ENCODE measurements around the gene MPIG6B. TPM values are rescaled to one million over a fixed set of nuclear protein-coding genes. Genes with fewer than 3 reads are reported as not detected.

The MPIG6B gene
- total RNA-seq, 2 donors from 2014 or later = not detected

DNA sequence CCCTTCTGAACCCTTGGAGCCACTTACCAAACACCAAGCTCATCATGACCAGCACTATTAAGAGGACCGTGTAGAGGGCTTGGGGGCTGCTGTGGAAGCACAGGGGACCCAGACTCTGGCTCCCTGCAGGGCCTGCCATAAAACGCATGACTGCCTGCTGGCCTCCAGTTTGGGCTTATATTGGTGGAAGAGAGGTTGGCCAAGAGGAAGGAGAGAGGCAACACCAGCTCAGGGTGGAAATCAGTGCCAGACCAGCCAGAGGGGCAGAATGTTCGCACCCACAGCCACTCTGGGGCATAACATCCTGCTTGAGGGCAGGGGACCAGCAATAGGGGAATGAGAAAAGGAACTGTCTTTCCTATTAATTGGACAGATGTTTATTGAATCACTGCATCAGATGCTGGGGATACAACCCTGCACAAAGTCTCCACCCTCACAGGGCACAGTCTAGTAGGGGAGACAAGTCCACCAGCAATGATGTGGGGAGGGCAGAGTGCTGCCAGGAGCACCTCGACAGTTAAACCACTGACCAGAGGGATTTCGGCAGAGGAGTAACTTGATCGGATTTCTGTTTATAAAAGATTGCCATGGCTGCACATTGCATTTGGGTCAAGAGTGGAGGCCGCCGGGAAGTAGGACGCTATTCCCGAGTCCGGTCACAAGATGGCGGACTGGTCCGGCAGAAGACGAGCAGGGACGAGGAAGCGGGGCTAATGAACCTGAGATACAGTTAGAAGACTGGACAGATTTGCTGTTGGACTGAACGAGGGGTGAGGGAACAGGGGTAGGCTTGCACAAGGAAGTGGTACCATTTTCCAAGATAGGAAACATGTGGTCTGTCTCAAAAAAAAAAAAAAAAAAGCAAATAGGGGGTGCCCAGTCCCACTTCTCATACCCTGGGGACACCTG is 42.7 kb upstream of the MPIG6B start, which contains the start of gene LY6G5C:
Gene LY6G5C, minus strand, starts transcription at position 842 of the 909 bp plus-strand sequence. Its CDS starts 694 bp downstream, at position 148.
- TF ChIP-seq, protein P1, sequence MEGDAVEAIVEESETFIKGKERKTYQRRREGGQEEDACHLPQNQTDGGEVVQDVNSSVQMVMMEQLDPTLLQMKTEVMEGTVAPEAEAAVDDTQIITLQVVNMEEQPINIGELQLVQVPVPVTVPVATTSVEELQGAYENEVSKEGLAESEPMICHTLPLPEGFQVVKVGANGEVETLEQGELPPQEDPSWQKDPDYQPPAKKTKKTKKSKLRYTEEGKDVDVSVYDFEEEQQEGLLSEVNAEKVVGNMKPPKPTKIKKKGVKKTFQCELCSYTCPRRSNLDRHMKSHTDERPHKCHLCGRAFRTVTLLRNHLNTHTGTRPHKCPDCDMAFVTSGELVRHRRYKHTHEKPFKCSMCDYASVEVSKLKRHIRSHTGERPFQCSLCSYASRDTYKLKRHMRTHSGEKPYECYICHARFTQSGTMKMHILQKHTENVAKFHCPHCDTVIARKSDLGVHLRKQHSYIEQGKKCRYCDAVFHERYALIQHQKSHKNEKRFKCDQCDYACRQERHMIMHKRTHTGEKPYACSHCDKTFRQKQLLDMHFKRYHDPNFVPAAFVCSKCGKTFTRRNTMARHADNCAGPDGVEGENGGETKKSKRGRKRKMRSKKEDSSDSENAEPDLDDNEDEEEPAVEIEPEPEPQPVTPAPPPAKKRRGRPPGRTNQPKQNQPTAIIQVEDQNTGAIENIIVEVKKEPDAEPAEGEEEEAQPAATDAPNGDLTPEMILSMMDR (IDR thresholded peaks at IDR 0.05) = peak; percentile 34 to 87 (median 81)
- TF ChIP-seq POLR2A (IDR thresholded peaks at IDR 0.05) = peak in 2 of 3 donors; percentile 38 to 48
- intact Hi-C loops (cut with DNase I) = loop anchor here (5.0 kb wide), 1 partner anchor 272 kb away; no protein-coding TSS in a partner anchor
- peak; percentile 84 to 88 (median 86) for DNase-seq
- no peaks in the 10 kb centered on the region for H3K36me3 ChIP-seq (replicated peaks in 1 of 2; ENCODE audit: insufficient read depth in 1 of 2, low read depth in 2 of 2)
- 7 to 11% methylated on average over 15 to 17 of the region's 17 CpGs for WGBS, 2 donors
- no peaks in the 10 kb centered on the region for H3K27me3 ChIP-seq
- H3K27ac ChIP-seq = peak within 1 kb of the TSS in 3 of 4 donors; percentile 59 to 82 (median 70)
- peaks cover 27% of the 10 kb centered on the region for H3K4me1 ChIP-seq
- H3K9me3 ChIP-seq = no peaks in the 10 kb centered on the region
- ATAC-seq = peak; percentile 89
- H3K4me3 ChIP-seq = peak within 1 kb of the TSS in 1 of 2 donors; percentile 18

- H3K9me3 ChIP-seq = no peaks in the 10 kb centered on the region
- DNase-seq (peak; percentile 33 to 61 (median 42)), ATAC-seq (peak; percentile 51)
- no peaks in the 10 kb centered on the region for H3K27me3 ChIP-seq
- TF ChIP-seq, protein P1 (IDR thresholded peaks at IDR 0.05) = peak in 2 of 7 experiments; percentile 6 to 37
- TF ChIP-seq POLR2A (IDR thresholded peaks at IDR 0.05) = peak in 2 of 3 donors; percentile 48 to 49
- peaks cover 27% of the 10 kb centered on the region for H3K4me1 ChIP-seq
- 0 to 3% methylated on average over 3 to 29 of the region's 40 CpGs for WGBS, 2 donors
- H3K4me3 ChIP-seq = peak overlapping the region in 1 of 2 donors; percentile 18
- no peaks in the 10 kb centered on the region for H3K36me3 ChIP-seq (replicated peaks in 1 of 2; ENCODE audit: insufficient read depth in 1 of 2, low read depth in 2 of 2)
- H3K27ac ChIP-seq = peak overlapping the region in 3 of 4 donors; percentile 59 to 82 (median 70)
- intact Hi-C loops (cut with DNase I) = loop anchor here (5.0 kb wide), 1 partner anchor 271 kb away; no protein-coding TSS in a partner anchor
These were observed 42.0 kb upstream of the MPIG6B start for GRCh38 chr6:31681135-31681671.

DNA sequence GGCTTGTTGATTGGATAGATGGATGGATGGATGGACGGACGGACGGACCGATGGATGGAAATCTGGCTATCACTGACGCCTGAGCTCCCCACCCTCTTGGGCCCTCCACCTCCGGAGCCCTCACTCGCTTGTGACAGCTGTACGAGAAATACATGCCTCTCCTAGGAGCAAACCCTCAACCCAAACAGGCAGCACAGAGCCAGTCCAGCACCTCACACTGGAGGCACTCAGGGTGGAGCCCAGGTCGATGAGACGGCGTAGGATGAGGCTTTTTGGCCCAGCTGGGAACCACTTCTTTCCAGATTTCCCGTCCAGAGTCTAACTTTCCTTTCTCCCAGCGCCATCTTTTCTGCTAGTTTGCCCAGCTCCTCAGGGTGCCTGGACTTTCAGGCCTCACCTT is 39.6 kb upstream of the MPIG6B start:
- WGBS, 2 donors = 64 to 76% methylated on average over 13 of the region's 13 CpGs
- DNase-seq (no peak), ATAC-seq (no peak)
- Histone ChIP-seq H3K36me3 (replicated peaks in 1 of 2; ENCODE audit: insufficient read depth in 1 of 2, low read depth in 2 of 2) (peaks cover 0 to 8% of the 10 kb centered on the region in 2 donors), H3K4me3 (no peak overlapping the region), H3K9me3 (no peaks in the 10 kb centered on the region), H3K4me1 (peaks cover 27% of the 10 kb centered on the region), H3K27ac (peak overlapping the region in 2 of 4 donors; percentile 31 to 60), H3K27me3 (no peaks in the 10 kb centered on the region)
- intact Hi-C loops (cut with DNase I) = loop anchor here (5.0 kb wide), 1 partner anchor 269 kb away; no protein-coding TSS in a partner anchor
- no peak for TF ChIP-seq POLR2A (IDR thresholded peaks at IDR 0.05)
- TF ChIP-seq, protein P1 (IDR thresholded peaks at IDR 0.05) = no peak

- intact Hi-C loops (cut with DNase I) = no loop called here
- Histone ChIP-seq H3K27ac (no peak overlapping the region), H3K4me3 (no peak overlapping the region), H3K4me1 (peaks cover 14% of the 10 kb centered on the region), H3K9me3 (no peaks in the 10 kb centered on the region), H3K27me3 (no peaks in the 10 kb centered on the region), H3K36me3 (replicated peaks in 1 of 2; ENCODE audit: insufficient read depth in 1 of 2, low read depth in 2 of 2) (peaks cover 0 to 13% of the 10 kb centered on the region in 2 donors)
- no peak for ATAC-seq
- no peak for TF ChIP-seq POLR2A (IDR thresholded peaks at IDR 0.05)
- TF ChIP-seq, protein P1 (IDR thresholded peaks at IDR 0.05) = no peak
- WGBS, 2 donors = 75 to 82% methylated on average over 5 of the region's 5 CpGs
- no peak for DNase-seq
These were observed 36.7 kb upstream of the MPIG6B start for GRCh38 chr6:31686483-31686882.

Measured in body of pancreas (tissue), 4 donors.